ENCODE results near the gene DCAF10.

GRCh38 chr9:37876376-37876775 is 75.8 kb downstream of the DCAF10 start:
- TF ChIP-seq SP1 (IDR thresholded peaks at IDR 0.05), result no peak
- TF ChIP-seq ARNT (IDR thresholded peaks at IDR 0.05), result no peak

Data from HEK293T (cell line).